GM12891 (cell line): ENCODE data around the gene CELF2.

Experiments used
- PAX5 ChIP-seq: IDR thresholded peaks from 2 replicates; pipeline ENCODE4 v1.6.1; 2011; ENCODE audit warnings: low read length, moderate library complexity, mild to moderate bottlenecking; ENCODE audit not compliant: insufficient read depth, severe bottlenecking
- POLR2A ChIP-seq: IDR thresholded peaks from 2 replicates; pipeline ENCODE4 v1.6.1; 2011; ENCODE audit warnings: low read depth, low read length, control low read depth
- POLR2AphosphoS5 ChIP-seq: IDR thresholded peaks from 2 replicates; pipeline ENCODE4 v1.6.1; 2011; ENCODE audit warnings: low read depth, low read length, control low read depth
- POU2F2 ChIP-seq: IDR thresholded peaks from 2 replicates; pipeline ENCODE4 v1.6.1; 2011; ENCODE audit warnings: low read depth, mild to moderate bottlenecking, control low read depth, low read length, moderate library complexity
- SPI1 ChIP-seq: IDR thresholded peaks from 2 replicates; pipeline ENCODE4 v1.6.1; 2011; ENCODE audit warnings: low read depth, low read length, control low read depth
- TAF1 ChIP-seq: IDR thresholded peaks from 2 replicates; pipeline ENCODE4 v1.6.1; 2011; ENCODE audit warnings: low read depth, low read length, control low read depth

- no peak for TF ChIP-seq POLR2A
- TF ChIP-seq TAF1 = no peak
- TF ChIP-seq POLR2AphosphoS5 = no peak
- no peak for TF ChIP-seq POU2F2
- TF ChIP-seq PAX5 = no peak
- no peak for TF ChIP-seq SPI1
Measured at GRCh38 chr10:11317936-11318670, 300.4 kb downstream of the CELF2 start.
